Lung (tissue), 12 donors: ENCODE data around the gene ARIH2. TPM values are rescaled to one million over a fixed set of nuclear protein-coding genes. Genes with fewer than 3 reads are reported as not detected.

Experiments
- ATAC-seq: fragments of 200-7000 bp; cut with Tn5 transposase; one replicate; pipeline ENCODE4 v1.9.1; 2020; ENCODE audit warnings: moderate number of reproducible peaks; ENCODE audit not compliant: insufficient read depth, low FRiP score
- DNase-seq, 3 donors: peaks; one replicate each; pipeline ENCODE4 v3.0.0-alpha.2; 2013 to 2017
- H3K27ac ChIP-seq, 2 donors: one replicate each; pipeline ENCODE4 v1.5.1; 2013; ENCODE audit warnings: mild to moderate bottlenecking in 2 of 2, moderate library complexity in 2 of 2, control low read depth in 1 of 2, inconsistent platforms in 1 of 2, low read depth in 1 of 2, low read length in 1 of 2
- H3K27me3 ChIP-seq, 3 donors: one replicate each; pipeline ENCODE4 v1.5.1; 2013; ENCODE audit warnings: low read length in 2 of 3; ENCODE audit not compliant: control insufficient read depth in 3 of 3, insufficient read depth in 3 of 3
- H3K36me3 ChIP-seq, 4 donors: one replicate each; pipeline ENCODE4 v1.5.1; 2013; ENCODE audit warnings: low read length in 4 of 4, mild to moderate bottlenecking in 1 of 4, moderate library complexity in 1 of 4; ENCODE audit not compliant: control insufficient read depth in 4 of 4, insufficient read depth in 4 of 4
- H3K4me1 ChIP-seq, 5 donors: one replicate each; pipeline ENCODE4 v1.5.1; 2013; ENCODE audit warnings: low read length in 5 of 5, mild to moderate bottlenecking in 2 of 5, moderate library complexity in 1 of 5; ENCODE audit not compliant: control insufficient read depth in 5 of 5, insufficient read depth in 5 of 5
- H3K4me3 ChIP-seq: one replicate; pipeline ENCODE4 v1.5.1; 2013; ENCODE audit warnings: mild to moderate bottlenecking, control low read depth, moderate library complexity
- H3K9ac ChIP-seq, 2 donors: one replicate each; pipeline ENCODE4 v1.5.1; 2013; ENCODE audit warnings: low read length in 2 of 2, control low read depth in 1 of 2; ENCODE audit not compliant: insufficient read depth in 1 of 2
- H3K9me3 ChIP-seq, 4 donors: one replicate each; pipeline ENCODE4 v1.5.1; 2013; ENCODE audit warnings: low read length in 3 of 4, mild to moderate bottlenecking in 1 of 4, moderate library complexity in 1 of 4; ENCODE audit not compliant: control insufficient read depth in 4 of 4, insufficient read depth in 3 of 4
- CTCF ChIP-seq: IDR thresholded peaks from 2 replicates; pipeline ENCODE4 v1.5.1; 2012; ENCODE audit warnings: mild to moderate bottlenecking; ENCODE audit errors: control extremely low read depth, extremely low read depth
- WGBS, 2 donors: extraction: QIAGEN DNeasy Blood & Tissue Kit; methylation state at CpG; one replicate each; pipeline ENCODE4 v1.1.7; 2013; 5-methylcytosine and 5-hydroxymethylcytosine counted together
- polyA plus RNA-seq, 2 donors: library from polyadenylated mRNA; stranded (reverse); fragments of 200-250 nt; gene quantifications; one replicate each; pipeline ENCODE4 v1.2.1, GENCODE V29; 2013
- total RNA-seq, 2 donors: library from RNA; depleted of rRNA in 1 of 2; stranded (reverse); fragments of >200 nt in 1 of 2; gene quantifications; one replicate each; pipeline ENCODE4 v1.2.1, GENCODE V29; 2014 to 2021
- donor health status: control.
- donor health status: control.
- donor health status: Bipolar disorder and iron deficiency.
- donor health status: healthy.
- donor health status: DM: yes; HTN: yes; CAD: no.

The ARIH2 gene
- total and polyA plus RNA-seq, 4 donors, result 33.1 to 97.6 (median 65.6) TPM

- ATAC-seq, result no peak
- Histone ChIP-seq H3K27me3 (no peaks in the 10 kb centered on the region), H3K36me3 (peaks cover 0 to 12% (median 1%) of the 10 kb centered on the region in 4 donors), H3K4me3 (no peak overlapping the region), H3K4me1 (peaks cover 0 to 9% (median 2%) of the 10 kb centered on the region in 5 donors), H3K27ac (no peak overlapping the region), H3K9me3 (no peaks in the 10 kb centered on the region), H3K9ac (no peak overlapping the region)
- no peak for TF ChIP-seq CTCF
- 83 to 87% methylated on average over 20 of the region's 20 CpGs for WGBS, 2 donors
- DNase-seq, result peak in 2 of 3 donors; percentile 55 to 60
Observed at GRCh38 chr3:48997714-48998637, 79.3 kb downstream of the ARIH2 start.

- no peak overlapping the region for H3K27ac ChIP-seq
- ATAC-seq (no peak), DNase-seq (no peak)
- H3K36me3 ChIP-seq, result peaks cover 0 to 10% (median 1%) of the 10 kb centered on the region in 4 donors
- no peak overlapping the region for H3K9ac ChIP-seq
- no peak overlapping the region for H3K4me3 ChIP-seq
- WGBS, 2 donors, result 85 to 87% methylated on average over 8 of the region's 8 CpGs
- H3K9me3 ChIP-seq, result no peaks in the 10 kb centered on the region
- peaks cover 0 to 9% (median 2%) of the 10 kb centered on the region in 5 donors for H3K4me1 ChIP-seq
- no peaks in the 10 kb centered on the region for H3K27me3 ChIP-seq
- no peak for TF ChIP-seq CTCF
Observed at GRCh38 chr3:48999085-48999858, 80.6 kb downstream of the ARIH2 start.

- no peak for ATAC-seq
- WGBS, 2 donors, result 89 to 91% methylated on average over 6 of the region's 6 CpGs
- peaks cover 0 to 7% (median 1%) of the 10 kb centered on the region in 4 donors for H3K36me3 ChIP-seq
- H3K27me3 ChIP-seq, result no peaks in the 10 kb centered on the region
- H3K9ac ChIP-seq, result no peak overlapping the region
- DNase-seq, result no peak
- no peak for TF ChIP-seq CTCF
- H3K4me3 ChIP-seq, result no peak overlapping the region
- peaks cover 0 to 9% (median 3%) of the 10 kb centered on the region in 5 donors for H3K4me1 ChIP-seq
- H3K27ac ChIP-seq, result no peak overlapping the region
- no peaks in the 10 kb centered on the region for H3K9me3 ChIP-seq
Observed at GRCh38 chr3:49001155-49001554, 82.5 kb downstream of the ARIH2 start.
